ENCODE results near the gene SPOCK1.

GRCh38 chr5:137205231-137206027, 293.7 kb downstream of the SPOCK1 start:
- TF ChIP-seq CTCF (conservative IDR thresholded peaks at IDR 0.05 in 1 of 2, IDR thresholded peaks at IDR 0.05 in 1 of 2; ENCODE audit: extremely low read depth in 1 of 2, insufficient read depth in 1 of 2, low read depth in 1 of 2, low read length in 2 of 2): no peak
- TF ChIP-seq EZH2 (IDR thresholded peaks at IDR 0.05; ENCODE audit: borderline replicate concordance, low read length): no peak
